ENCODE results near the gene THTPA. TPM values are rescaled to one million over a fixed set of nuclear protein-coding genes. Genes with fewer than 3 reads are reported as not detected.
"Not testable (repeated sequence)": the region's sequence is repeated elsewhere in the genome, so short reads cannot be mapped to it uniquely, and the experiment has no call there.

THTPA gene
- total RNA-seq, 1 experiment from 2014 or later: 4.1 TPM

DNA sequence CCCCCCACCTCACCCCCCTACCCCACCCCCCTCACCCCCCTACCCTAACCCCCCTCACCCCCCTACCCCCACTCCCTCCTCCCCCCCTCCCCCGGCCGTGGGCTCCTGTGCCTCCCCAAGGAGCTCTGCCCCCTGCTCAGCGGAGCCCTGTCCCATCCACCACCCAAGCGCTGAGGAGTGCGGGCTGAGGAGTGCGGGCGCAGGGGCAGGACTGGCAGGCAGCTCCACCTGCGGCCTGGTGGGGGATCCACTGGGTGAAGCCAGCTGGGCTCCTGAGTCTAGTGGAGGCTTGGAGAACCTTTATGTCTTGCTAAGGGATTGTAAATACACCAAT is 24.8 kb downstream of the THTPA start:
- no peak for DNase-seq
- Histone ChIP-seq H2AFZ (no peak overlapping the region), H3K79me2 (ENCODE audit: low read depth) (no peaks in the 10 kb centered on the region), H3K9me2 (ENCODE audit: insufficient read depth) (no peaks in the 10 kb centered on the region), H3K4me2 (no peak overlapping the region), H3F3A (ENCODE audit: insufficient read depth, low read depth) (no peaks in the 10 kb centered on the region), H3K9me3 (ENCODE audit: insufficient read depth, low read depth) (no peaks in the 10 kb centered on the region), H4K20me1 (ENCODE audit: insufficient read depth) (no peaks in the 10 kb centered on the region), H3K36me3 (ENCODE audit: low read depth) (no peaks in the 10 kb centered on the region), H3K4me1 (replicated peaks; ENCODE audit: insufficient read depth) (no peaks in the 10 kb centered on the region), H3K27ac (no peak overlapping the region), H3K27me3 (ENCODE audit: insufficient read depth, low read depth) (no peaks in the 10 kb centered on the region), H3K4me3 (no peak overlapping the region)
- ChIA-PET CTCF (interaction anchor here (1.2 kb wide), 1 partner anchor 50 kb away, joined by 3 read pairs; no protein-coding TSS in a partner anchor), POLR2A (ENCODE audit: unreplicated experiment) (interaction anchor here (0.6 kb wide), 1 partner anchor 33 kb away, joined by 4 read pairs; no protein-coding TSS in a partner anchor)
- TF ChIP-seq EZH2 (IDR thresholded peaks at IDR 0.05; ENCODE audit: low read depth): no peak
- TF ChIP-seq, protein P1, sequence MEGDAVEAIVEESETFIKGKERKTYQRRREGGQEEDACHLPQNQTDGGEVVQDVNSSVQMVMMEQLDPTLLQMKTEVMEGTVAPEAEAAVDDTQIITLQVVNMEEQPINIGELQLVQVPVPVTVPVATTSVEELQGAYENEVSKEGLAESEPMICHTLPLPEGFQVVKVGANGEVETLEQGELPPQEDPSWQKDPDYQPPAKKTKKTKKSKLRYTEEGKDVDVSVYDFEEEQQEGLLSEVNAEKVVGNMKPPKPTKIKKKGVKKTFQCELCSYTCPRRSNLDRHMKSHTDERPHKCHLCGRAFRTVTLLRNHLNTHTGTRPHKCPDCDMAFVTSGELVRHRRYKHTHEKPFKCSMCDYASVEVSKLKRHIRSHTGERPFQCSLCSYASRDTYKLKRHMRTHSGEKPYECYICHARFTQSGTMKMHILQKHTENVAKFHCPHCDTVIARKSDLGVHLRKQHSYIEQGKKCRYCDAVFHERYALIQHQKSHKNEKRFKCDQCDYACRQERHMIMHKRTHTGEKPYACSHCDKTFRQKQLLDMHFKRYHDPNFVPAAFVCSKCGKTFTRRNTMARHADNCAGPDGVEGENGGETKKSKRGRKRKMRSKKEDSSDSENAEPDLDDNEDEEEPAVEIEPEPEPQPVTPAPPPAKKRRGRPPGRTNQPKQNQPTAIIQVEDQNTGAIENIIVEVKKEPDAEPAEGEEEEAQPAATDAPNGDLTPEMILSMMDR (conservative IDR thresholded peaks at IDR 0.05): no peak
- BruUV-seq (replicated peaks): no TSS peak
- intact Hi-C loops (cut with micrococcal nuclease; ENCODE audit: unreplicated experiment): no loop called here

DNA sequence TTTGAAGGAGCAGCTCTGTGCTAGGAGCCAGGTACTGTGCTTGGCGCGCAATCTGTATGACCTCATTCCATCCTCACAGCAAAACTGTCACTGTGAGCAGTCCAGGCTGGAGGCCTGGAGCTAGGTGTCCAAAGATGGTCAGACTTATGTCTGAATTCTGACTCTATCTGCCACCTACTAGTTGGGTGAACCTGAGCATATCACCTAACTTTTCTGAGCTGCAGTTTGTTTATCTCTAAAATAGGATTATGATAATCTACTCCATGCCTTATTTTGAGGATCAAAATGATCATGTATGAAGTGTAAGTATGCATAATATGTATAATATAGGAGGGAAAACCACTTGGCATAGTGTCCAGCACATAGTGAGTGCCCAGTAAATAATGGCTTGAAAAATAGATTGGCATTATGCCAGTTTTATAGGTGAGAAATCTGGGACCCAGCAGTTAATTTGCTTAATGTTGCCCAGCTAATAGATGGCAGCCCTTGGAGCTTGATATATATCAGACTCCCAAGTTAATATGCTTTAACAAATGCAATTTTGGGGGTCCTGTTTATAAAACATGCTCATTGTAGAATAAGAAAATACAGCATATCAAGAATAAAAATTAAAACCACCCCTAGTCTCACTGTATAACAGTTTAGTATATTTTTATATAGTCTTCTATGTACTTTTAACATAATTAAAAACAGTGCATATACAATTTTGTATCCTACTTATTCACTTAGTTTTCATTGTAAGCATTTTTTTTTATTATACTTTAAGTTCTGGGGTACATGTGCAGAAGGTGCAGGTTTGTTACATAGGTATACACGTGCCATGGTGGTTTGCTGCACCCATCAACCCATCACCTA is 27.1 kb downstream of the THTPA start:
- H3K9me3 ChIP-seq (ENCODE audit: insufficient read depth, low read depth): no peaks in the 10 kb centered on the region
- CTCF ChIA-PET: no interaction called here
- no peaks in the 10 kb centered on the region for H3K27me3 ChIP-seq (ENCODE audit: insufficient read depth, low read depth)
- TF ChIP-seq EZH2 (IDR thresholded peaks at IDR 0.05; ENCODE audit: low read depth): no peak
- TF ChIP-seq, protein P1 (conservative IDR thresholded peaks at IDR 0.05): no peak
- H3K4me1 ChIP-seq (replicated peaks; ENCODE audit: insufficient read depth): no peaks in the 10 kb centered on the region
- no TSS peak for BruUV-seq (replicated peaks)
- intact Hi-C loops (cut with micrococcal nuclease; ENCODE audit: unreplicated experiment): no loop called here
- no peaks in the 10 kb centered on the region for H3F3A ChIP-seq (ENCODE audit: insufficient read depth, low read depth)
- no peaks in the 10 kb centered on the region for H3K36me3 ChIP-seq (ENCODE audit: low read depth)
- POLR2A ChIA-PET (ENCODE audit: unreplicated experiment): no interaction called here
- no peaks in the 10 kb centered on the region for H3K9me2 ChIP-seq (ENCODE audit: insufficient read depth)
- H3K4me3 ChIP-seq: no peak overlapping the region
- no peak overlapping the region for H3K27ac ChIP-seq
- H3K4me2 ChIP-seq: no peak overlapping the region
- no peak for DNase-seq
- no peaks in the 10 kb centered on the region for H3K79me2 ChIP-seq (ENCODE audit: low read depth)
- no peak overlapping the region for H2AFZ ChIP-seq
- H4K20me1 ChIP-seq (ENCODE audit: insufficient read depth): no peaks in the 10 kb centered on the region

DNA sequence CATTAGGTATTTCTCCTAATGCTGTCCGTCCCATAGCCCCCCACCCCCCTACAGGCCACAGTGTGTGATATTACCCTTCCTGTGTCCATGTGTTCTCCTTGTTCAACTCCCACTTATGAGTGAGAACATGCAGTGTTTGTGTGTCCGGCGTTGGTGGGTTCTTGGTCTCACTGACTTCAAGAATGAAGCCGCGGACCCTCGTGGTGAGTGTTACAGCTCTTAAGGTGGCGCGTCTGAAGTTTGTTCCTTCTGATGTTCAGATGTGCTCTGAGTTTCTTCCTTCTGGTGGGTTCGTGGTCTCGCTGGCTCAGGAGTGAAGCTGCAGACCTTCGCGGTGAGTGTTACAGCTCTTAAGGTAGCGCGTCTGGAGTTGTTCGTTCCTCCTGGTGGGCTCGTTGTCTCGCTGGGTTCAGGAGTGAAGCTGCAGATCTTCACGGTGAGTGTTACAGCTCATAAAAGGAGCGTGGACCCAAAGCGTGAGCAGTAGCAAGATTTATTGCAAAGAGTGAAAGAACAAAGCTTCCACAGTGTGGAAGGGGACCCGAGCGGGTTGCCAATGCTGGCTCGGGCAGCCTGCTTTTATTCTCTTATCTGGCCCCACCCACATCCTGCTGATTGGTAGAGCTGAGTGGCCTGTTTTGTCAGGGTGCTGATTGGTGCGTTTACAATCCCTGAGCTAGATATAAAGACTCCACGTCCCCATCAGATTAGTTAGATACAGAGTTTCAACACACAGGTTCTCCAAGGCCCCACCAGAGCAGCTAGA is 27.9 kb downstream of the THTPA start:
- H3K27ac ChIP-seq; H3K4me1 ChIP-seq (replicated peaks; ENCODE audit: insufficient read depth); H3F3A ChIP-seq (ENCODE audit: insufficient read depth, low read depth); H4K20me1 ChIP-seq (ENCODE audit: insufficient read depth); H3K9me3 ChIP-seq (ENCODE audit: insufficient read depth, low read depth); H3K9me2 ChIP-seq (ENCODE audit: insufficient read depth); H3K4me3 ChIP-seq; H3K4me2 ChIP-seq; H3K79me2 ChIP-seq (ENCODE audit: low read depth); H3K27me3 ChIP-seq (ENCODE audit: insufficient read depth, low read depth); BruUV-seq (replicated peaks); H2AFZ ChIP-seq; CTCF ChIA-PET; POLR2A ChIA-PET (ENCODE audit: unreplicated experiment); DNase-seq; intact Hi-C loops (cut with micrococcal nuclease; ENCODE audit: unreplicated experiment); H3K36me3 ChIP-seq (ENCODE audit: low read depth): not testable (repeated sequence)

DNA sequence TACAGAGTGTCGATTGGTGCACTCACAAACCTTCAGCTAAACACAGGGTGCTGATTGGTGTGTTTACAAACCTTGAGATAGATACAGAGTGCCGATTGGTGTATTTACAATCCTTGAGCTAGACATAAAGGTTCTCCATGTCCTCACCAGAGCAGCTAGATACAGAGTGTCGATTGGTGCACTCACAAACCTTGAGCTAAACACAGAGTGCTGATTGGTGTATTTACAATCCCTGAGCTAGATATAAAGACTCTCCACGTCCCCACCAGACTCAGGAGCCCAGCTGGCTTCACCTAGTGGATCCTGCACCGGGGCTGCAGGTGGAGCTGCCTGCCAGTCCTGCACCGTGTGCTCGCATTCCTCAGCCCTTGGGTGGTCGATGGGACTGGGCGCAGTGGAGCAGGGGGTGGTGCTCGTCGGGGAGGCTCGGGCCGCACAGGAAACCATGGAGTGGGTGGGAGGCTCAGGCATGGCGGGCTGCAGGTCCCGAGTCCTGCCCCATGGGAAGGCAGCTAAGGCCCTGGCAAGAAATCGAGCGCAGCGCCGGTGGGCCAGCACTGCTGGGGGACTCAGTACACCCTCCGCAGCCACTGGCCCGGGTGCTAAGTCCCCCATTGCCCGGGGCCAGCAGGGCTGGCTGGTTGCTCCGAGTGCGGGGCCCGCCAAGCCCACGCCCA is 28.6 kb downstream of the THTPA start:
- H3K36me3 ChIP-seq (ENCODE audit: low read depth); H3K4me1 ChIP-seq (replicated peaks; ENCODE audit: insufficient read depth); H3K9me2 ChIP-seq (ENCODE audit: insufficient read depth); BruUV-seq (replicated peaks); CTCF ChIA-PET; H3K9me3 ChIP-seq (ENCODE audit: insufficient read depth, low read depth); H3K4me2 ChIP-seq; DNase-seq; H3K27me3 ChIP-seq (ENCODE audit: insufficient read depth, low read depth); POLR2A ChIA-PET (ENCODE audit: unreplicated experiment); H3F3A ChIP-seq (ENCODE audit: insufficient read depth, low read depth); H3K27ac ChIP-seq; H3K79me2 ChIP-seq (ENCODE audit: low read depth); intact Hi-C loops (cut with micrococcal nuclease; ENCODE audit: unreplicated experiment); H3K4me3 ChIP-seq; H2AFZ ChIP-seq; H4K20me1 ChIP-seq (ENCODE audit: insufficient read depth): not testable (repeated sequence)
